Stomach (tissue), 4 donors: Measurements from ENCODE around the gene BRSK2.

Experiments
- CTCF ChIP-seq, 7 experiments: fragments of 450-650 bp in 4 of 7; fragments of 200-600 bp in 3 of 7; sonication (generic) in 3 of 7; IDR thresholded peaks; one replicate each; pipeline ENCODE4 v1.5.1; 2016 to 2019; ENCODE audit warnings: antibody characterized with exemption in 7 of 7, control low read depth in 2 of 7, mild to moderate bottlenecking in 1 of 7
- POLR2A ChIP-seq, 4 donors: fragments of 450-650 bp; IDR thresholded peaks; one replicate each; pipeline ENCODE4 v1.6.1; 2016; ENCODE audit warnings: antibody characterized with exemption in 4 of 4, control low read depth in 2 of 4, mild to moderate bottlenecking in 1 of 4, moderate library complexity in 1 of 4
- POLR2AphosphoS5 ChIP-seq, 3 donors: sonication (generic); formaldehyde crosslinking; IDR thresholded peaks; one replicate each; pipeline ENCODE4 v1.6.1; 2016; ENCODE audit warnings: antibody characterized with exemption in 3 of 3

GRCh38 chr11:1354125-1354938 is 35.4 kb upstream of the BRSK2 start:
- TF ChIP-seq CTCF (IDR thresholded peaks at IDR 0.05) (no peak), POLR2AphosphoS5 (IDR thresholded peaks at IDR 0.05) (no peak), POLR2A (IDR thresholded peaks at IDR 0.05) (no peak)
